DOHH2 (cell line): ENCODE results near the gene IQSEC1.

Experiments
- H3F3A ChIP-seq: fragments of 200-600 bp; sonication (generic), shearing (Covaris generic); 2 replicates; pipeline ENCODE4 v1.6.0; 2016; ENCODE audit warnings: antibody characterized with exemption, mild to moderate bottlenecking; ENCODE audit not compliant: control insufficient read depth, insufficient read depth
- H3K27ac ChIP-seq: fragments of 200-600 bp; sonication (generic); 2 replicates; pipeline ENCODE4 v1.5.1; 2014; ENCODE audit warnings: low read depth, mild to moderate bottlenecking, low read length, moderate library complexity
- H3K27me3 ChIP-seq: fragments of 200-600 bp; sonication (generic); 2 replicates; pipeline ENCODE4 v1.6.1; 2014; ENCODE audit warnings: mild to moderate bottlenecking, low read length, mixed read lengths; ENCODE audit not compliant: control insufficient read depth
- H3K36me3 ChIP-seq: fragments of 200-600 bp; sonication (generic); 2 replicates; pipeline ENCODE4 v1.6.1; 2014; ENCODE audit warnings: mild to moderate bottlenecking, low read length, moderate library complexity, mixed read lengths; ENCODE audit not compliant: control insufficient read depth
- H3K4me1 ChIP-seq: fragments of 200-600 bp; sonication (generic); 2 replicates; pipeline ENCODE4 v1.6.1; 2014; ENCODE audit warnings: mild to moderate bottlenecking, low read length, mixed read lengths; ENCODE audit not compliant: control insufficient read depth
- H3K4me2 ChIP-seq: fragments of 200-600 bp; sonication (generic); 2 replicates; pipeline ENCODE4 v1.6.0; 2014; ENCODE audit warnings: mild to moderate bottlenecking, low read length, moderate library complexity
- H3K4me3 ChIP-seq: fragments of 200-600 bp; sonication (generic); 2 replicates; pipeline ENCODE4 v1.5.1; 2014; ENCODE audit warnings: mild to moderate bottlenecking, low read length, mixed read lengths
- H3K79me2 ChIP-seq: fragments of 200-600 bp; sonication (generic); 2 replicates; pipeline ENCODE4 v1.6.1; 2014; ENCODE audit warnings: mild to moderate bottlenecking, low read length, mixed read lengths; ENCODE audit not compliant: control insufficient read depth
- H3K9me2 ChIP-seq: fragments of 200-600 bp; sonication (generic); replicated peaks from 2 replicates; pipeline ENCODE4 v1.6.1; 2014; ENCODE audit warnings: mild to moderate bottlenecking, low read length, mixed read lengths; ENCODE audit not compliant: control insufficient read depth
- H3K9me3 ChIP-seq: fragments of 200-600 bp; sonication (generic); 2 replicates; pipeline ENCODE4 v1.6.1; 2014; ENCODE audit warnings: antibody characterized with exemption, low read length, mixed read lengths; ENCODE audit not compliant: control insufficient read depth, insufficient read depth
- H4K20me1 ChIP-seq: fragments of 200-600 bp; sonication (generic); 2 replicates; pipeline ENCODE4 v1.6.0; 2014; ENCODE audit warnings: low read depth, mild to moderate bottlenecking, antibody characterized with exemption, low read length, moderate library complexity; ENCODE audit not compliant: control insufficient read depth, insufficient read depth
- EZH2phosphoT487 ChIP-seq: fragments of 200-600 bp; sonication (generic); IDR thresholded peaks from 2 replicates; pipeline ENCODE4 v1.6.1; 2017; ENCODE audit warnings: borderline replicate concordance, mild to moderate bottlenecking, antibody characterized with exemption, low read length, moderate library complexity, mixed read lengths
- TF ChIP-seq, protein P1 (sequence below): fragments of 200-600 bp; sonication (generic); IDR thresholded peaks from one replicate; pipeline ENCODE4 v1.5.1; 2014; ENCODE audit warnings: antibody characterized with exemption, mild to moderate bottlenecking, low read depth, low read length; ENCODE audit not compliant: poor library complexity, severe bottlenecking

IQSEC1 gene

DNA sequence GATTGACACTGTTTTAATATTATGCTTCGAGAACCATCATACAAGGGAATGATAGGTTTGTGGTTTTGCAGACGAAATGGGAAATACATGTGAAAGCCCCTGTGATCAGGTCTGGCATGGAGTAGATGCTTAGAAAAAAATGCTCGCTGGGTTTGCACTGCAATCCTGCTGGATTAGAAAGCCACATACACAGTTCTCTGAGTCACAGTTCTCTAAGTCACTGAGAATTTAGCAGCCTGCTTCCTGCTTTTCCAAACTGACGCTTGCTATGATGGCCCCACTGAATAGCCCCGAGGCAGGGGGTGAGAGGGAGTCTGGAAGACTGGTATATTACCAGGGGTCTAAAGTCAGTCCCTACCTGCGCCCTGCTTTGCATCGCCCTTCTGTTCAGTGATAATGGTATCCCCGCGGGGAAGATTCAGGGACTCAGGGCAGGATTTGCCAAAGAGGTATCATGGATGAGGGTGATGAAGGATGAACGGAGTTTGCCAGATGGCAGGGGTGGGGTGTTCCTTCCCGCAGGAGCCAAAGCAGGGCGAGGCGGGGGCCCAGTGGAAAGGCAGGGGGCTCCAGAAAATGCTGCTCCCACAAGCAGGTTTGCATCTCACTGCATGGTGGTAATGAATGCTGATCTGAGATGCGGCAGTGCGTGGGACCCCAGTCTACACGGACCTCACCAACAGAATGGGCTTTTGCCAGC, 82.3 kb downstream of the IQSEC1 start:
- TF ChIP-seq, protein P1, sequence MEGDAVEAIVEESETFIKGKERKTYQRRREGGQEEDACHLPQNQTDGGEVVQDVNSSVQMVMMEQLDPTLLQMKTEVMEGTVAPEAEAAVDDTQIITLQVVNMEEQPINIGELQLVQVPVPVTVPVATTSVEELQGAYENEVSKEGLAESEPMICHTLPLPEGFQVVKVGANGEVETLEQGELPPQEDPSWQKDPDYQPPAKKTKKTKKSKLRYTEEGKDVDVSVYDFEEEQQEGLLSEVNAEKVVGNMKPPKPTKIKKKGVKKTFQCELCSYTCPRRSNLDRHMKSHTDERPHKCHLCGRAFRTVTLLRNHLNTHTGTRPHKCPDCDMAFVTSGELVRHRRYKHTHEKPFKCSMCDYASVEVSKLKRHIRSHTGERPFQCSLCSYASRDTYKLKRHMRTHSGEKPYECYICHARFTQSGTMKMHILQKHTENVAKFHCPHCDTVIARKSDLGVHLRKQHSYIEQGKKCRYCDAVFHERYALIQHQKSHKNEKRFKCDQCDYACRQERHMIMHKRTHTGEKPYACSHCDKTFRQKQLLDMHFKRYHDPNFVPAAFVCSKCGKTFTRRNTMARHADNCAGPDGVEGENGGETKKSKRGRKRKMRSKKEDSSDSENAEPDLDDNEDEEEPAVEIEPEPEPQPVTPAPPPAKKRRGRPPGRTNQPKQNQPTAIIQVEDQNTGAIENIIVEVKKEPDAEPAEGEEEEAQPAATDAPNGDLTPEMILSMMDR, result no peak
- TF ChIP-seq EZH2phosphoT487, result no peak
- no peaks in the 10 kb centered on the region for H3K9me3 ChIP-seq
- H3K4me3 ChIP-seq, result no peak overlapping the region
- H3K27ac ChIP-seq, result no peak overlapping the region
- H3K36me3 ChIP-seq, result no peaks in the 10 kb centered on the region
- H3K9me2 ChIP-seq, result no peaks in the 10 kb centered on the region
- peaks cover 25% of the 10 kb centered on the region for H3K4me1 ChIP-seq
- H3K79me2 ChIP-seq, result no peaks in the 10 kb centered on the region
- no peaks in the 10 kb centered on the region for H4K20me1 ChIP-seq
- no peak overlapping the region for H3K4me2 ChIP-seq
- H3F3A ChIP-seq, result 0 out of 2 replicates have a peak, but pooled peaks cover 3% of the 10 kb centered on the region
- H3K27me3 ChIP-seq, result peaks cover 43% of the 10 kb centered on the region

DNA sequence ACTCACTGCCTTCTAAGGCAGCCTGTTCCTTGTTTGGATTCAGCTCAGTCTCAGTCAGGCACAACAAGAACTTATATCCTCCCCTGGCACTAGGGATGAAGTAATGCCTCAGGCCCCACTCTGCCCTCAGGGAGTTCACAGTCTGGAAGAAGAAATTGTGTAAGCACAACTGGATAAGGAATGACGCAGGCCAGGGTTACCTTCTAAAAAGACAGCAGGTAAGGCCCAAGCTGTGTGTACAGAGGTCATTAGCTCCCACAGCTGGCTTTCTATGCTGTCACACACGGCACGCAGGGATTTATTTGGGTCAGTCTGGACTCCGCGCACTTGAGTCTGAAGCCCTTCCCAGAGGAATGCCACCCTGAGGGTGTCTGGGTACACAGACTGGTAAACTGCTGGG, 82.9 kb downstream of the IQSEC1 start:
- Histone ChIP-seq H3K9me2 (no peaks in the 10 kb centered on the region), H3K27ac (no peak overlapping the region), H3K4me1 (peaks cover 18% of the 10 kb centered on the region), H3K9me3 (no peaks in the 10 kb centered on the region), H3K36me3 (no peaks in the 10 kb centered on the region), H3K4me2 (no peak overlapping the region), H4K20me1 (no peaks in the 10 kb centered on the region), H3K27me3 (peaks cover 43% of the 10 kb centered on the region), H3K79me2 (no peaks in the 10 kb centered on the region), H3K4me3 (no peak overlapping the region), H3F3A (0 out of 2 replicates have a peak, but pooled peaks cover 3% of the 10 kb centered on the region)
- TF ChIP-seq, protein P1, result no peak
- no peak for TF ChIP-seq EZH2phosphoT487

DNA sequence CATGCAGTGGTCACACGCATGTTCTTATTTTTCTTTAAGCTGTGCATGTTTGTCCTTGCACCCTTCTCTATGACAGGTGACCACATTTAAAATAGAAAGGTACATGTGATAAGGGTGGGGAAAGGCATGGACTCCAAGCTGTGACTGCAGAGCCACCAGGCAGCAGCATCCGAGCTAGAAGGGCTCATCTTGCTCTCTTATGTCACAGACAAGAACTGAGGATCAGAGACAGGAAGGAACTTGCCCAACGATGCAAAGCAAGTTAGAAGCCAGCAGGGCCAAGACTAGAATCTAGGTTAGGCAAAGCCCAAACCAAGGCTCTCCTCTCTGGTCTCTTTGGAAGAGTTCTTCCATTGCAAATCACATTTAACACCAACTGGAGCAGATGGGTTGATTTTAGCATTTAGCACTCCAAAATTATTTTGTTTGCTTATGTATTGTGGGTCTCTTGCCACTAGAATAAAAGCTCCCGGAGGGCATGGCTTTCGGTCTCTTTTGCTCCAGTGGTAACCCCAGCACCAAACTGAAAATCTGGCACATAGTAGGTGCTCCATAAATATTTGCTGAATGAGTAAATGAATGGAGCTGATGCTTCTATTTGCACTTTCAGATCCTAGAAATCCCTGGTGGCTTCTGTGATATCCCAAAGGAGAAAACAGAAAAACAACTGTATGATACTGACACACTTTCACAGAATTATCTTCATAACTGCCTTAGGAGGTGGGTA, 84.3 kb downstream of the IQSEC1 start:
- Histone ChIP-seq H3K4me1 (peaks cover 8% of the 10 kb centered on the region; the same call in 1 of the 2 replicates), H3K36me3 (no peaks in the 10 kb centered on the region), H4K20me1 (no peaks in the 10 kb centered on the region), H3K4me2 (no peak overlapping the region), H3K9me3 (no peaks in the 10 kb centered on the region), H3K27ac (no peak overlapping the region), H3K4me3 (no peak overlapping the region), H3F3A (0 out of 2 replicates have a peak, but pooled peaks cover 3% of the 10 kb centered on the region), H3K79me2 (no peaks in the 10 kb centered on the region), H3K27me3 (peaks cover 36% of the 10 kb centered on the region), H3K9me2 (no peaks in the 10 kb centered on the region)
- no peak for TF ChIP-seq EZH2phosphoT487
- TF ChIP-seq, protein P1, result no peak
